ENCODE results near the gene CFAP251. TPM values are rescaled to one million over a fixed set of nuclear protein-coding genes. Genes with fewer than 3 reads are reported as not detected.

CFAP251 gene
- total RNA-seq, 1 donor from 2014 or later: 0.92 TPM

GRCh38 chr12:122026706-122027333, 108.4 kb downstream of the CFAP251 start:
- H2AFZ ChIP-seq (replicated peaks): no peak overlapping the region
- peaks cover 10% of the 10 kb centered on the region for H3F3A ChIP-seq (ENCODE audit: low read depth)
- no peak for DNase-seq (ENCODE audit: low spot score)
- peaks cover 14% of the 10 kb centered on the region for H3K27me3 Mint-ChIP-seq (ENCODE audit: insufficient read depth, low read depth)
- no peak overlapping the region for H3K27ac ChIP-seq
- H3K9ac ChIP-seq: no peak overlapping the region
- H3K36me3 ChIP-seq: no peaks in the 10 kb centered on the region
- peaks cover 20% of the 10 kb centered on the region for H3K4me1 Mint-ChIP-seq
- H3K27ac Mint-ChIP-seq: no peak overlapping the region
- peaks cover 90% of the 10 kb centered on the region for H3K79me2 ChIP-seq (ENCODE audit: low read depth)
- H3K4me2 ChIP-seq: no peak overlapping the region
- no peaks in the 10 kb centered on the region for H3K27me3 ChIP-seq
- H3K4me3 ChIP-seq: no peak overlapping the region
- no peak overlapping the region for H3K4me3 Mint-ChIP-seq
- peaks cover 4% of the 10 kb centered on the region for H3K9me3 Mint-ChIP-seq
- H3K36me3 Mint-ChIP-seq: peaks cover 4% of the 10 kb centered on the region
- peaks cover 9% of the 10 kb centered on the region for H3K4me1 ChIP-seq
- TF ChIP-seq EZH2 (IDR thresholded peaks at IDR 0.05): no peak
- TF ChIP-seq EZH2phosphoT487 (IDR thresholded peaks at IDR 0.05): no peak
- no peak for TF ChIP-seq CTCF (IDR thresholded peaks at IDR 0.05)
- H3K9me3 ChIP-seq (ENCODE audit: low read depth): no peaks in the 10 kb centered on the region
- H4K20me1 ChIP-seq (ENCODE audit: low read depth): peaks cover 88% of the 10 kb centered on the region

- no peak overlapping the region for H3K27ac Mint-ChIP-seq
- H3K36me3 Mint-ChIP-seq: peaks cover 4% of the 10 kb centered on the region
- H3K4me3 ChIP-seq: no peak overlapping the region
- H3K9ac ChIP-seq: no peak overlapping the region
- H3K9me3 ChIP-seq (ENCODE audit: low read depth): no peaks in the 10 kb centered on the region
- H4K20me1 ChIP-seq (ENCODE audit: low read depth): peaks cover 99% of the 10 kb centered on the region
- peaks cover 3% of the 10 kb centered on the region for H3K9me3 Mint-ChIP-seq
- no peaks in the 10 kb centered on the region for H3K27me3 ChIP-seq
- H3K4me3 Mint-ChIP-seq: no peak overlapping the region
- no peak overlapping the region for H3K27ac ChIP-seq
- DNase-seq (ENCODE audit: low spot score): no peak
- H3F3A ChIP-seq (ENCODE audit: low read depth): peaks cover 3% of the 10 kb centered on the region
- H3K36me3 ChIP-seq: no peaks in the 10 kb centered on the region
- no peak overlapping the region for H2AFZ ChIP-seq (replicated peaks)
- H3K27me3 Mint-ChIP-seq (ENCODE audit: insufficient read depth, low read depth): peaks cover 12% of the 10 kb centered on the region
- H3K79me2 ChIP-seq (ENCODE audit: low read depth): peaks cover 97% of the 10 kb centered on the region
- no peak overlapping the region for H3K4me2 ChIP-seq
- peaks cover 21% of the 10 kb centered on the region for H3K4me1 Mint-ChIP-seq
- peaks cover 7% of the 10 kb centered on the region for H3K4me1 ChIP-seq
- TF ChIP-seq EZH2phosphoT487 (IDR thresholded peaks at IDR 0.05) (no peak), EZH2 (IDR thresholded peaks at IDR 0.05) (no peak), CTCF (IDR thresholded peaks at IDR 0.05) (no peak)
Observed at GRCh38 chr12:122028165-122028904, 109.9 kb downstream of the CFAP251 start.

- Histone ChIP-seq H3K9ac (no peak overlapping the region), H3K27me3 (no peaks in the 10 kb centered on the region), H3K79me2 (ENCODE audit: low read depth) (peaks cover 97% of the 10 kb centered on the region), H3F3A (ENCODE audit: low read depth) (no peaks in the 10 kb centered on the region), H4K20me1 (ENCODE audit: low read depth) (peaks cover 99% of the 10 kb centered on the region), H3K36me3 (no peaks in the 10 kb centered on the region), H3K9me3 (ENCODE audit: low read depth) (no peaks in the 10 kb centered on the region), H3K27ac (no peak overlapping the region), H3K4me3 (no peak overlapping the region), H2AFZ (replicated peaks) (no peak overlapping the region), H3K4me1 (peaks cover 2% of the 10 kb centered on the region), H3K4me2 (no peak overlapping the region)
- TF ChIP-seq CTCF (IDR thresholded peaks at IDR 0.05): no peak
- TF ChIP-seq EZH2 (IDR thresholded peaks at IDR 0.05): no peak
- Mint-ChIP-seq H3K27ac (no peak overlapping the region), H3K4me3 (no peak overlapping the region), H3K9me3 (peaks cover 3% of the 10 kb centered on the region), H3K36me3 (peaks cover 4% of the 10 kb centered on the region), H3K27me3 (ENCODE audit: insufficient read depth, low read depth) (peaks cover 10% of the 10 kb centered on the region), H3K4me1 (peaks cover 18% of the 10 kb centered on the region)
- DNase-seq (ENCODE audit: low spot score): no peak
Observed at GRCh38 chr12:122028905-122029560, 110.6 kb downstream of the CFAP251 start.
